B cell (primary cell): ENCODE measurements around the gene ATAD2B. TPM values are rescaled to one million over a fixed set of nuclear protein-coding genes. Genes with fewer than 3 reads are reported as not detected.

ENCODE experiments used
- ATAC-seq: fragments of 200-7000 bp; cut with Tn5 transposase; one replicate; pipeline ENCODE4 v1.10.0; 2021; ENCODE audit warnings: low read depth, mild to moderate bottlenecking, moderate number of reproducible peaks, moderate library complexity
- CTCF ChIA-PET: fragments of 350-600 bp; sonication (Branson Sonifier 250); formaldehyde crosslinking; loops from one replicate; lab custom pipeline; 2021; ENCODE audit warnings: antibody characterized with exemption, inconsistent platforms; lab: Charles Lee
- POLR2A ChIA-PET: fragments of 350-600 bp; sonication (Branson Sonifier 250); formaldehyde crosslinking; loops from one replicate; lab custom pipeline; 2021; ENCODE audit warnings: antibody characterized with exemption; lab: Charles Lee
- DNase-seq: peaks from one replicate; pipeline ENCODE4 v3.0.0; 2013
- H2AFZ ChIP-seq: 2 replicates; pipeline ENCODE4 v1.6.1; 2012; ENCODE audit warnings: mild to moderate bottlenecking, low read depth, low read length; ENCODE audit not compliant: insufficient read depth, poor library complexity, severe bottlenecking
- H3K27ac ChIP-seq, 2 donors: 1 replicate in 1 of 2; 2 replicates in 1 of 2; pipeline ENCODE4 v1.5.1; 2012 to 2013; ENCODE audit warnings: low read length in 2 of 2, mild to moderate bottlenecking in 2 of 2, moderate library complexity in 1 of 2
- H3K27me3 ChIP-seq, 4 experiments: fragments of 200-600 bp in 1 of 4; sonication (generic) in 1 of 4; replicated peaks in 1 of 4; 1 replicate in 2 of 4; 2 replicates in 2 of 4; pipeline versions ENCODE4 v1.6.1 to v1.7.0; 2013 to 2016; ENCODE audit warnings: low read length in 3 of 4, mild to moderate bottlenecking in 2 of 4, mixed read lengths in 1 of 4, moderate library complexity in 1 of 4; ENCODE audit not compliant: insufficient read depth in 4 of 4, control insufficient read depth in 3 of 4; ENCODE audit errors: control extremely low read depth in 1 of 4
- H3K36me3 ChIP-seq, 2 experiments: replicated peaks in 1 of 2; 1 replicate in 1 of 2; 2 replicates in 1 of 2; pipeline versions ENCODE4 v1.6.1 to v1.7.1; 2013; ENCODE audit warnings: low read length in 1 of 2; ENCODE audit not compliant: insufficient read depth in 2 of 2, control insufficient read depth in 1 of 2; ENCODE audit errors: control extremely low read depth in 1 of 2, extremely low read depth in 1 of 2
- H3K4me1 ChIP-seq, 2 donors: fragments of 200-600 bp in 1 of 2; sonication (generic) in 1 of 2; 1 replicate in 1 of 2; 2 replicates in 1 of 2; pipeline versions ENCODE4 v1.5.1 to v1.6.1; 2013 to 2017; ENCODE audit warnings: low read length in 2 of 2; ENCODE audit not compliant: control insufficient read depth in 2 of 2, insufficient read depth in 2 of 2
- H3K4me2 ChIP-seq: replicated peaks from 2 replicates; pipeline ENCODE3; 2012; ENCODE audit warnings: mild to moderate bottlenecking, low read depth, low read length; ENCODE audit not compliant: poor library complexity, severe bottlenecking
- H3K4me3 ChIP-seq, 5 experiments: fragments of 200-600 bp in 1 of 5; sonication (generic) in 1 of 5; 1 replicate in 3 of 5; 2 replicates in 2 of 5; pipeline versions ENCODE4 v1.5.1 to v1.7.0; 2011 to 2016; ENCODE audit warnings: low read length in 4 of 5, mild to moderate bottlenecking in 4 of 5, low read depth in 2 of 5, control low read depth in 1 of 5, moderate library complexity in 1 of 5; ENCODE audit not compliant: insufficient read depth in 1 of 5; ENCODE audit errors: control extremely low read depth in 1 of 5, extremely low read depth in 1 of 5
- H3K79me2 ChIP-seq: fragments of 200-600 bp; sonication (generic); one replicate; pipeline ENCODE4 v1.6.0; 2016; ENCODE audit warnings: low read length; ENCODE audit not compliant: control insufficient read depth, insufficient read depth
- H3K9ac ChIP-seq: fragments of 200-600 bp; sonication (generic); 2 replicates; pipeline ENCODE4 v1.6.1; 2017; ENCODE audit warnings: mild to moderate bottlenecking, low read length, moderate library complexity
- H3K9me3 ChIP-seq, 3 donors: one replicate each; pipeline versions ENCODE4 v1.6.1 to v1.7.1; 2013; ENCODE audit warnings: low read length in 2 of 3; ENCODE audit not compliant: control insufficient read depth in 2 of 3, insufficient read depth in 1 of 3; ENCODE audit errors: control extremely low read depth in 1 of 3
- H4K20me1 ChIP-seq: 2 replicates; pipeline ENCODE4 v1.6.0; 2012; ENCODE audit warnings: mild to moderate bottlenecking, low read length; ENCODE audit not compliant: insufficient read depth, control insufficient read depth, poor library complexity, severe bottlenecking
- H3K27ac Mint-ChIP-seq: one replicate; pipeline ENCODE4 v1.8.0; 2021; ENCODE audit warnings: mixed read lengths
- H3K27me3 Mint-ChIP-seq: one replicate; pipeline ENCODE4 v1.8.0; 2021; ENCODE audit warnings: mixed read lengths
- H3K4me1 Mint-ChIP-seq: one replicate; pipeline ENCODE4 v1.8.0; 2021; ENCODE audit warnings: mixed read lengths
- H3K4me3 Mint-ChIP-seq: one replicate; pipeline ENCODE4 v1.8.0; 2021; ENCODE audit warnings: mixed read lengths
- H3K9me3 Mint-ChIP-seq: one replicate; pipeline ENCODE4 v1.8.0; 2022; ENCODE audit warnings: mixed read lengths; ENCODE audit not compliant: insufficient read depth
- EZH2 ChIP-seq: IDR thresholded peaks from 2 replicates; pipeline ENCODE4 v1.6.1; 2012; ENCODE audit warnings: borderline replicate concordance, low read depth, mild to moderate bottlenecking, moderate library complexity, low read length; ENCODE audit not compliant: insufficient read depth, poor library complexity, severe bottlenecking
- WGBS: methylation state at CpG from one replicate; pipeline ENCODE4 v1.1.5; 2013; ENCODE audit warnings: missing lambda C conversion rate; ENCODE audit not compliant: insufficient coverage; 5-methylcytosine and 5-hydroxymethylcytosine counted together
- intact Hi-C: fragments of 100-400 bp; cut with micrococcal nuclease; formaldehyde crosslinking; loops from one replicate; pipeline ENCODE4 v1.10.0; 2022
- polyA plus RNA-seq: library from polyadenylated mRNA; depleted of rRNA; stranded (reverse); fragments of >200 nt; gene quantifications from 2 replicates; pipeline ENCODE4 v1.2.3, GENCODE V29; 2012
- total RNA-seq, 2 donors: library from RNA; stranded (reverse); fragments of 120-200 nt in 1 of 2; gene quantifications; 1 replicate in 1 of 2; 2 replicates in 1 of 2; pipeline versions ENCODE4 v1.2.3 to v1.2.4, GENCODE V29; 2013 to 2022
- TF ChIP-seq, protein P1 (sequence below): fragments of 200-600 bp; IDR thresholded peaks from one replicate; pipeline ENCODE4 v1.8.0; 2022; ENCODE audit warnings: antibody characterized with exemption, mild to moderate bottlenecking

The ATAD2B gene
- total and polyA plus RNA-seq, 2 donors (not counting 1 experiment from before 2014, with no cell fraction given) = 5.1 to 90.8 TPM

DNA sequence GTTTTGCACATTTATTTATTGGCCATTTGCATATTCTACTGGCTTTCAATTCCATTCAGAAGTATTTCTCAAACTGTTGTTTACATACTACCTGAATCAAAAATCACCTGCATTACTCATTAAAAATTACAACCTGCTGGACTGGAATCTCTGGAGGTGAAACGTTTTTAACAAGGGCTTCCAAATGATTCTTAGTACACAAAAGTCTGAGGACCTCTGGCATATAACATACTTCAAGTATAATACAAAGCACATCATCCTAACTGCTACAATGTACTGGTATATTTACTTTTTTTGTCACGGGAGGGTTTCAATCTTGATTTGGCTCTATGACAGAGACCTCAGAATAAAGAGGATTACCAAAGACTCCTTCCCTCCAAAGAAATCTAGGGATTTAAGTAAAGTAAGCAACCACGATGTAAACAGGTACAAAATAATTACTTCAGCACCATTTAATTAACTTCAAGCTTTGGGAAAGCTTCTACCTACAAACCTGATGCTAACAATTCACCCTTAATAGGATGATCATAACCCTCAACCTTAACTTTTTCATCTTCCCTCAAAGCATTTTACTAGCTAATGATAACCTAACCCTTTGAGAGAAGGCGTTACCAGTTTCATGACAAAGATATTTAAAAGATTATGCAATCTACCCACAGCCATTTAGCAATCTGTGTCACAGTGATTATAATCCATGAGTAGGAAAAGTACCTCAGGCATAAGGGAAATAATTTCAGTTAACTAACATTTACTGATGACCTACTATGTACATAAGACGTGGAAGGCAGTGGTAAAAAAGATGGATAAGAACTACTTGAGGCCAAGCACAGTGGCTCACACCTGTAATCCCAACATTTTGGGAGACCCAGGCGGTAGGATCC, 24.7 kb downstream of the ATAD2B start:
- H3K4me2 ChIP-seq = no peak overlapping the region

More for the DNA sequence above, 24.7 kb downstream of the ATAD2B start:
- Histone ChIP-seq H3K9ac (no peak overlapping the region), H3K4me3 (no peak overlapping the region), H3K27ac (no peak overlapping the region), H2AFZ (no peak overlapping the region), H4K20me1 (peaks cover 57% of the 10 kb centered on the region), H3K36me3 (no peaks in the 10 kb centered on the region), H3K79me2 (peaks cover 82% of the 10 kb centered on the region), H3K9me3 (peaks cover 3 to 9% (median 5%) of the 10 kb centered on the region in 3 donors), H3K4me1 (peaks cover 0 to 5% of the 10 kb centered on the region in 2 donors), H3K27me3 (no peaks in the 10 kb centered on the region)
- 100% methylated on average over 1 of the region's 6 CpGs for WGBS
- TF ChIP-seq, protein P1, sequence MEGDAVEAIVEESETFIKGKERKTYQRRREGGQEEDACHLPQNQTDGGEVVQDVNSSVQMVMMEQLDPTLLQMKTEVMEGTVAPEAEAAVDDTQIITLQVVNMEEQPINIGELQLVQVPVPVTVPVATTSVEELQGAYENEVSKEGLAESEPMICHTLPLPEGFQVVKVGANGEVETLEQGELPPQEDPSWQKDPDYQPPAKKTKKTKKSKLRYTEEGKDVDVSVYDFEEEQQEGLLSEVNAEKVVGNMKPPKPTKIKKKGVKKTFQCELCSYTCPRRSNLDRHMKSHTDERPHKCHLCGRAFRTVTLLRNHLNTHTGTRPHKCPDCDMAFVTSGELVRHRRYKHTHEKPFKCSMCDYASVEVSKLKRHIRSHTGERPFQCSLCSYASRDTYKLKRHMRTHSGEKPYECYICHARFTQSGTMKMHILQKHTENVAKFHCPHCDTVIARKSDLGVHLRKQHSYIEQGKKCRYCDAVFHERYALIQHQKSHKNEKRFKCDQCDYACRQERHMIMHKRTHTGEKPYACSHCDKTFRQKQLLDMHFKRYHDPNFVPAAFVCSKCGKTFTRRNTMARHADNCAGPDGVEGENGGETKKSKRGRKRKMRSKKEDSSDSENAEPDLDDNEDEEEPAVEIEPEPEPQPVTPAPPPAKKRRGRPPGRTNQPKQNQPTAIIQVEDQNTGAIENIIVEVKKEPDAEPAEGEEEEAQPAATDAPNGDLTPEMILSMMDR = no peak
- TF ChIP-seq EZH2 = no peak
- Mint-ChIP-seq H3K4me1 (peaks cover 42% of the 10 kb centered on the region), H3K27me3 (no peaks in the 10 kb centered on the region), H3K9me3 (peaks cover 3% of the 10 kb centered on the region), H3K4me3 (no peak overlapping the region), H3K27ac (no peak overlapping the region)
- ATAC-seq (no peak), DNase-seq (no peak)
- ChIA-PET CTCF (interaction anchor here (1.0 kb wide), 1 partner anchor 25 kb away, joined by 3 read pairs; the partner anchor contains the start of gene ATAD2B), POLR2A (no interaction called here)
- intact Hi-C loops = no loop called here
